H1 (cell line): ENCODE results near the gene SLCO2A1. TPM values are rescaled to one million over a fixed set of nuclear protein-coding genes. Genes with fewer than 3 reads are reported as not detected.

Experiments
- CTCF ChIA-PET: fragments of 300-600 bp; sonication (Branson Sonifier 250); formaldehyde crosslinking; loops from one replicate; lab custom pipeline; 2021; ENCODE audit not compliant: partially characterized antibody; lab: Charles Lee
- POLR2A ChIA-PET: fragments of 300-600 bp; sonication (Branson Sonifier 250); formaldehyde crosslinking; loops from one replicate; lab custom pipeline; 2021; ENCODE audit warnings: inconsistent platforms; ENCODE audit not compliant: partially characterized antibody; lab: Charles Lee
- DNase-seq, 2 experiments: peaks; one replicate each; pipeline versions ENCODE4 v3.0.0 to v3.0.0-alpha.2; 2010 to 2022; ENCODE audit warnings: low spot score in 2 of 2, low read depth in 1 of 2, mixed read lengths in 1 of 2
- FAIRE-seq: peaks from 2 replicates; lab custom pipeline; 2011; peaks lifted over from hg19 to GRCh38; lab: Jason Lieb, UNC
- H2AFZ ChIP-seq: 2 replicates; pipeline ENCODE4 v1.8.1; 2012; ENCODE audit warnings: low read length, inconsistent platforms
- H2AK5ac ChIP-seq: 2 replicates; pipeline ENCODE4 v1.6.1; 2013; ENCODE audit warnings: low read depth, low read length
- H2BK120ac ChIP-seq: replicated peaks from 2 replicates; pipeline ENCODE3; 2013; ENCODE audit warnings: low read depth, low read length, inconsistent platforms
- H2BK12ac ChIP-seq: 2 replicates; pipeline ENCODE4 v1.6.1; 2013; ENCODE audit warnings: low read depth, low read length
- H2BK15ac ChIP-seq: 2 replicates; pipeline ENCODE4 v1.6.1; 2013; ENCODE audit warnings: low read length
- H2BK20ac ChIP-seq: 2 replicates; pipeline ENCODE4 v1.6.1; 2013; ENCODE audit warnings: low read length
- H2BK5ac ChIP-seq: 2 replicates; pipeline ENCODE4 v1.6.1; 2013; ENCODE audit warnings: low read depth, low read length
- H3K14ac ChIP-seq: 2 replicates; pipeline ENCODE4 v1.6.1; 2013; ENCODE audit warnings: inconsistent platforms; ENCODE audit not compliant: insufficient read length
- H3K18ac ChIP-seq: 2 replicates; pipeline ENCODE4 v1.6.1; 2013; ENCODE audit warnings: low read length; ENCODE audit errors: extremely low read depth
- H3K23ac ChIP-seq: 2 replicates; pipeline ENCODE4 v1.6.1; 2013; ENCODE audit warnings: inconsistent platforms; ENCODE audit not compliant: insufficient read length
- H3K23me2 ChIP-seq: 2 replicates; pipeline ENCODE4 v1.6.1; 2013; ENCODE audit warnings: low read depth, low read length
- H3K27ac ChIP-seq: 2 replicates; pipeline ENCODE4 v1.6.1; 2011; ENCODE audit warnings: low read depth, low read length, inconsistent platforms
- H3K27me3 ChIP-seq, 4 experiments: replicated peaks in 1 of 4; 1 replicate in 1 of 4; 2 replicates in 3 of 4; pipeline versions ENCODE4 v1.6.1 to v1.8.1; 2011 to 2013; ENCODE audit warnings: low read length in 3 of 4, mild to moderate bottlenecking in 3 of 4, inconsistent platforms in 2 of 4, mixed read lengths in 2 of 4, moderate library complexity in 1 of 4; ENCODE audit not compliant: control insufficient read depth in 3 of 4, insufficient read depth in 3 of 4; ENCODE audit errors: extremely low read depth in 1 of 4
- H3K36me3 ChIP-seq, 4 experiments: 2 replicates each; pipeline versions ENCODE4 v1.6.1 to v1.8.1; 2011 to 2013; ENCODE audit warnings: mild to moderate bottlenecking in 4 of 4, low read length in 3 of 4, moderate library complexity in 2 of 4, control low read depth in 1 of 4, inconsistent platforms in 1 of 4; ENCODE audit not compliant: insufficient read depth in 4 of 4, control insufficient read depth in 2 of 4
- H3K4ac ChIP-seq: replicated peaks from 2 replicates; pipeline ENCODE3; 2013; ENCODE audit warnings: low read length, low read depth, mixed read lengths, inconsistent platforms; ENCODE audit not compliant: insufficient read length
- H3K4me1 ChIP-seq, 4 experiments: replicated peaks in 1 of 4; 1 replicate in 1 of 4; 2 replicates in 3 of 4; pipeline versions ENCODE4 v1.6.1 to v1.8.1; 2011 to 2013; ENCODE audit warnings: low read length in 3 of 4, inconsistent platforms in 2 of 4, mixed read lengths in 1 of 4; ENCODE audit not compliant: insufficient read depth in 4 of 4, control insufficient read depth in 3 of 4
- H3K4me2 ChIP-seq, 2 experiments: 2 replicates each; pipeline versions ENCODE4 v1.6.1 to v1.8.1; 2011 to 2013; ENCODE audit warnings: low read depth in 2 of 2, low read length in 2 of 2, control low read depth in 1 of 2, inconsistent platforms in 1 of 2, mild to moderate bottlenecking in 1 of 2; ENCODE audit not compliant: insufficient read depth in 1 of 2
- H3K4me3 ChIP-seq, 4 experiments: fragments of 200-600, 300-600 bp in 1 of 4; sonication (generic), shearing (Covaris generic), sonication (Bioruptor Twin) in 1 of 4; 2 replicates each; pipeline versions ENCODE4 v1.5.1 to v1.8.1; 2011 to 2016; ENCODE audit warnings: low read length in 4 of 4, low read depth in 3 of 4, control low read depth in 2 of 4, inconsistent platforms in 2 of 4, mild to moderate bottlenecking in 2 of 4, mixed read lengths in 1 of 4, moderate library complexity in 1 of 4; ENCODE audit not compliant: insufficient read depth in 2 of 4; ENCODE audit errors: extremely low read depth in 1 of 4
- H3K56ac ChIP-seq: replicated peaks from 2 replicates; pipeline ENCODE3; 2013; ENCODE audit warnings: low read depth, mild to moderate bottlenecking, mixed read lengths, low read length, inconsistent platforms; ENCODE audit not compliant: insufficient read length
- H3K79me1 ChIP-seq: 2 replicates; pipeline ENCODE4 v1.6.1; 2013; ENCODE audit warnings: low read depth, low read length, control low read depth
- H3K79me2 ChIP-seq, 2 experiments: 2 replicates each; pipeline versions ENCODE4 v1.6.1 to v1.8.1; 2012 to 2013; ENCODE audit warnings: low read length in 2 of 2, mild to moderate bottlenecking in 2 of 2, inconsistent platforms in 1 of 2; ENCODE audit not compliant: insufficient read depth in 2 of 2, control insufficient read depth in 1 of 2
- H3K9ac ChIP-seq, 4 experiments: replicated peaks in 1 of 4; 1 replicate in 1 of 4; 2 replicates in 3 of 4; pipeline versions ENCODE4 v1.6.1 to v1.8.1; 2011 to 2013; ENCODE audit warnings: low read depth in 3 of 4, low read length in 3 of 4, control low read depth in 2 of 4, mild to moderate bottlenecking in 2 of 4, moderate library complexity in 2 of 4, inconsistent platforms in 1 of 4; ENCODE audit errors: extremely low read depth in 1 of 4
- H3K9me3 ChIP-seq, 2 experiments: 2 replicates each; pipeline versions ENCODE4 v1.6.1 to v1.8.1; 2012 to 2013; ENCODE audit warnings: mild to moderate bottlenecking in 2 of 2, moderate library complexity in 2 of 2, control low read depth in 1 of 2, inconsistent platforms in 1 of 2, low read depth in 1 of 2, low read length in 1 of 2, mixed read lengths in 1 of 2; ENCODE audit not compliant: insufficient read depth in 2 of 2
- H4K20me1 ChIP-seq, 2 experiments: replicated peaks in 1 of 2; 2 replicates each; pipeline versions ENCODE3 to v1.8.1; 2011 to 2013; ENCODE audit warnings: inconsistent platforms in 2 of 2, low read length in 2 of 2, mild to moderate bottlenecking in 1 of 2; ENCODE audit not compliant: insufficient read depth in 2 of 2, control insufficient read depth in 1 of 2
- H4K5ac ChIP-seq: 2 replicates; pipeline ENCODE4 v1.6.1; 2013; ENCODE audit warnings: low read length, low read depth, mixed read lengths, inconsistent platforms; ENCODE audit not compliant: insufficient read length
- H4K8ac ChIP-seq: 2 replicates; pipeline ENCODE4 v1.8.0; 2013; ENCODE audit warnings: mild to moderate bottlenecking, moderate library complexity, low read length, inconsistent platforms; ENCODE audit not compliant: insufficient read depth; ENCODE audit errors: extremely low read depth
- H4K91ac ChIP-seq: replicated peaks from 2 replicates; pipeline ENCODE3; 2013; ENCODE audit warnings: low read length, mixed read lengths, inconsistent platforms; ENCODE audit not compliant: insufficient read length
- ASH2L ChIP-seq: fragments of 200-600, 300-600 bp; sonication (generic); IDR thresholded peaks from one replicate; pipeline ENCODE4 v1.7.1; 2017; ENCODE audit warnings: low read length
- CBX8 ChIP-seq: fragments of 300-800, 300-1000 bp; sonication (generic); IDR thresholded peaks from 2 replicates; pipeline ENCODE4 v1.7.1; 2016; ENCODE audit warnings: low read depth, low read length, borderline replicate concordance
- JUN ChIP-seq: IDR thresholded peaks from 2 replicates; pipeline ENCODE4 v1.6.1; 2011; ENCODE audit warnings: low read depth, mild to moderate bottlenecking, improper control_type of control experiment, low read length
- MAFK ChIP-seq: IDR thresholded peaks from 2 replicates; pipeline ENCODE4 v1.6.1; 2012; ENCODE audit warnings: low read depth, mild to moderate bottlenecking, improper control_type of control experiment, low read length
- NANOG ChIP-seq: IDR thresholded peaks from 2 replicates; pipeline ENCODE4 v1.6.1; 2011; ENCODE audit warnings: low read length, low read depth, mild to moderate bottlenecking, inconsistent platforms; ENCODE audit not compliant: insufficient read depth, poor library complexity, severe bottlenecking
- NRF1 ChIP-seq: IDR thresholded peaks from 2 replicates; pipeline ENCODE4 v1.6.1; 2011; ENCODE audit warnings: mild to moderate bottlenecking, low read depth, low read length, improper control_type of control experiment
- POLR2A ChIP-seq, 2 experiments: IDR thresholded peaks; 1 replicate in 1 of 2; 2 replicates in 1 of 2; pipeline ENCODE4 v1.6.1; 2011; ENCODE audit warnings: low read depth in 2 of 2, low read length in 2 of 2, mild to moderate bottlenecking in 2 of 2; ENCODE audit errors: control extremely low read depth in 1 of 2
- RBBP5 ChIP-seq: IDR thresholded peaks from 2 replicates; pipeline ENCODE4 v1.7.1; 2012; ENCODE audit warnings: low read depth, mild to moderate bottlenecking, inconsistent platforms, low read length, moderate library complexity, borderline replicate concordance
- SIRT6 ChIP-seq: IDR thresholded peaks from one replicate; pipeline ENCODE4 v1.7.1; 2012; ENCODE audit warnings: low read length, inconsistent platforms
- SIX5 ChIP-seq: IDR thresholded peaks from 2 replicates; pipeline ENCODE4 v1.6.1; 2011; ENCODE audit warnings: mild to moderate bottlenecking, low read depth, low read length
- SP1 ChIP-seq: IDR thresholded peaks from 2 replicates; pipeline ENCODE4 v1.6.1; 2011; ENCODE audit warnings: low read depth, low read length
- SP2 ChIP-seq: IDR thresholded peaks from 2 replicates; pipeline ENCODE4 v1.6.1; 2012; ENCODE audit warnings: mild to moderate bottlenecking, low read length, inconsistent platforms
- TAF1 ChIP-seq: IDR thresholded peaks from 2 replicates; pipeline ENCODE4 v1.6.1; 2011; ENCODE audit warnings: mild to moderate bottlenecking, low read depth, low read length
- TBP ChIP-seq: IDR thresholded peaks from 2 replicates; pipeline ENCODE4 v1.6.1; 2011; ENCODE audit warnings: low read depth, low read length, improper control_type of control experiment
- TCF12 ChIP-seq: IDR thresholded peaks from 2 replicates; pipeline ENCODE4 v1.6.1; 2011; ENCODE audit warnings: low read depth, mild to moderate bottlenecking, low read length
- WGBS, 2 experiments: shearing (Covaris generic) in 1 of 2; methylation state at CpG; one replicate each; pipeline versions ENCODE4 v1.1.6 to v1.1.7; 2013 to 2015; ENCODE audit warnings: low lambda C conversion rate in 2 of 2, mixed read lengths in 2 of 2, inconsistent platforms in 1 of 2, low coverage in 1 of 2, missing lambda C conversion rate in 1 of 2; ENCODE audit not compliant: insufficient replicate concordance in 2 of 2, insufficient coverage in 1 of 2, insufficient read length in 1 of 2; ENCODE audit errors: extremely low coverage in 1 of 2, missing lambda C conversion rate in 1 of 2; 5-methylcytosine and 5-hydroxymethylcytosine counted together
- polyA plus RNA-seq, 7 experiments: library from polyadenylated mRNA; depleted of rRNA in 3 of 7; stranded (reverse) in 5 of 7; unstranded in 2 of 7; fragments of >200 nt in 5 of 7; fragments of 200-250 nt in 2 of 7; gene quantifications; 1 replicate in 5 of 7; 2 replicates in 1 of 7; 4 replicates in 1 of 7; pipeline versions ENCODE4 v1.2.1 to v1.2.3, GENCODE V29; 2011 to 2013; ENCODE audit warnings: missing spikeins in 2 of 7, mixed read lengths in 2 of 7
- total RNA-seq: library from RNA; stranded (reverse); fragmentation: NEBNext Ultra II Directional; extraction: Animal tissue kit (Norgen Biotek cat#: 25700); gene quantifications from 2 replicates; pipeline ENCODE4 v1.2.1, GENCODE V29; 2021
- TF ChIP-seq, protein P1 (sequence below): IDR thresholded peaks from 2 replicates; pipeline ENCODE4 v1.6.1; 2012; ENCODE audit warnings: inconsistent platforms

The SLCO2A1 gene
- total and polyA plus RNA-seq, 2 of the 8 experiments (the other 6 are each of a cell fraction or from before 2014, with no cell fraction given): 1.1 to 2.3 TPM

DNA sequence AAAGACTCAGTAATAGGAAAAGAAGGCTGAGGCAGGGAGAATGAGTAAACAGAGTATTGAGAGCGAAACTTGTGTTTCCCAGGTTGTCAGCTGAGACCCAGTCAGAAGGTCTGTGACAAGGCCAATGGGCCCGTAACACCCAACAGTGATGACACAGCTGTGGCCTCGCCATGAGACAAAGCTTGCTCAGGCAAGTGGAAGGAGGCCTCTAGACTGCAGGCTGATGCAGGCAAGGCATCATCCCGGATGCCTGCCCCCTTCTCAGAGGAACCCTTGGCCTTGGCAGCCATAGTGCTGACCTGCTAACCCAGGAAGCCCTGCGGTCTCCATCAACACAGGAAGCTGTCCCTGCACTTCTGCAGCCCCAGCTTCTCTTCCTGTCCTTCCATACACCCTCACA lies 149.4 kb downstream of the SLCO2A1 start:
- no peak overlapping the region for H2BK120ac ChIP-seq
- H2BK5ac ChIP-seq: no peak overlapping the region
- H3K9me3 ChIP-seq: no peaks in the 10 kb centered on the region
- no peak overlapping the region for H4K91ac ChIP-seq
- H3K4ac ChIP-seq: no peak overlapping the region
- no peak overlapping the region for H2BK20ac ChIP-seq
- H3K79me1 ChIP-seq: no peaks in the 10 kb centered on the region
- no peaks in the 10 kb centered on the region for H4K20me1 ChIP-seq
- H2BK15ac ChIP-seq: no peak overlapping the region
- H2BK12ac ChIP-seq: no peak overlapping the region
- no peak overlapping the region for H3K23ac ChIP-seq
- DNase-seq: no peak
- ChIA-PET POLR2A (no interaction called here), CTCF (interaction anchor here (1.6 to 2.5 kb wide), 2 partner anchors 8 to 15 kb away, joined by 3 to 8 read pairs; no protein-coding TSS in a partner anchor)
- WGBS, 2 experiments: 86% methylated on average over 5 of the region's 5 CpGs; no CpG with 5 or more reads in 1 of the 2 experiments
- H3K79me2 ChIP-seq: no peaks in the 10 kb centered on the region
- no peak overlapping the region for H4K8ac ChIP-seq
- no peak overlapping the region for H2AK5ac ChIP-seq
- no peak overlapping the region for H3K18ac ChIP-seq
- H4K5ac ChIP-seq: no peak overlapping the region
- no peaks in the 10 kb centered on the region for H3K4me1 ChIP-seq
- H3K4me2 ChIP-seq: no peak overlapping the region
- H3K4me3 ChIP-seq: no peak overlapping the region
- H2AFZ ChIP-seq: no peak overlapping the region
- no peaks in the 10 kb centered on the region for H3K36me3 ChIP-seq
- no peak for FAIRE-seq
- no peak overlapping the region for H3K27ac ChIP-seq
- no peak overlapping the region for H3K9ac ChIP-seq
- H3K14ac ChIP-seq: no peak overlapping the region
- H3K56ac ChIP-seq: no peak overlapping the region
- no peaks in the 10 kb centered on the region for H3K23me2 ChIP-seq
- H3K27me3 ChIP-seq: no peaks in the 10 kb centered on the region; a peak in 1 of 7 replicates
- no peak for TF ChIP-seq POLR2A (IDR thresholded peaks at IDR 0.05; ENCODE audit: control extremely low read depth in 1 of 2, low read depth in 2 of 2, low read length in 2 of 2)
- TF ChIP-seq TCF12: no peak
- TF ChIP-seq RBBP5: no peak
- TF ChIP-seq NRF1: no peak
- TF ChIP-seq TAF1: no peak
- TF ChIP-seq MAFK: no peak
- TF ChIP-seq SIX5: no peak
- no peak for TF ChIP-seq SP2
- no peak for TF ChIP-seq JUN
- no peak for TF ChIP-seq CBX8
- TF ChIP-seq SIRT6: no peak
- no peak for TF ChIP-seq ASH2L
- TF ChIP-seq NANOG: no peak
- TF ChIP-seq SP1: no peak
- TF ChIP-seq, protein P1, sequence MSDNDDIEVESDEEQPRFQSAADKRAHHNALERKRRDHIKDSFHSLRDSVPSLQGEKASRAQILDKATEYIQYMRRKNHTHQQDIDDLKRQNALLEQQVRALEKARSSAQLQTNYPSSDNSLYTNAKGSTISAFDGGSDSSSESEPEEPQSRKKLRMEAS: no peak
- TF ChIP-seq TBP: no peak
